CD4-positive, alpha-beta T cell (primary cell): ENCODE results near the gene FEV. TPM values are rescaled to one million over a fixed set of nuclear protein-coding genes. Genes with fewer than 3 reads are reported as not detected.
A peak's percentile ranks its signal among the peaks of the same experiment; 100 is the strongest.

Source experiments
- ATAC-seq: fragments of 200-7000 bp; cut with Tn5 transposase; one replicate; pipeline ENCODE4 v1.10.0; 2022; ENCODE audit warnings: mild to moderate bottlenecking; ENCODE audit not compliant: poor library complexity
- CTCF ChIA-PET: fragments of 350-600 bp; sonication (Branson Sonifier 250); formaldehyde crosslinking; loops from one replicate; lab custom pipeline; 2021; ENCODE audit warnings: antibody characterized with exemption, inconsistent platforms; lab: Charles Lee
- POLR2A ChIA-PET: fragments of 350-600 bp; sonication (Branson Sonifier 250); formaldehyde crosslinking; loops from one replicate; lab custom pipeline; 2021; ENCODE audit warnings: antibody characterized with exemption, inconsistent platforms; lab: Charles Lee
- DNase-seq, 14 experiments: peaks; one replicate each; pipeline ENCODE4 v3.0.0-alpha.2; 2013 to 2020; ENCODE audit warnings: mixed read lengths in 2 of 14
- H3K27ac ChIP-seq, 2 donors: one replicate each; pipeline versions ENCODE4 v1.5.1 to v1.7.0; 2013; ENCODE audit warnings: low read length in 2 of 2, low read depth in 1 of 2, mild to moderate bottlenecking in 1 of 2
- H3K27me3 ChIP-seq, 2 experiments: 1 replicate in 1 of 2; 2 replicates in 1 of 2; pipeline versions ENCODE4 v1.6.1 to v1.7.0; 2013; ENCODE audit warnings: low read length in 2 of 2, control low read depth in 1 of 2, mild to moderate bottlenecking in 1 of 2, moderate library complexity in 1 of 2; ENCODE audit not compliant: insufficient read depth in 2 of 2, control insufficient read depth in 1 of 2
- H3K36me3 ChIP-seq: one replicate; pipeline ENCODE4 v1.6.1; 2013; ENCODE audit warnings: low read length, control low read depth; ENCODE audit not compliant: insufficient read depth
- H3K4me1 ChIP-seq: one replicate; pipeline ENCODE4 v1.6.1; 2013; ENCODE audit warnings: low read length, control low read depth; ENCODE audit not compliant: insufficient read depth
- H3K4me3 ChIP-seq: one replicate; pipeline ENCODE4 v1.5.1; 2013; ENCODE audit warnings: mild to moderate bottlenecking, low read length, moderate library complexity
- H3K9me3 ChIP-seq, 2 experiments: 1 replicate in 1 of 2; 2 replicates in 1 of 2; pipeline versions ENCODE4 v1.6.1 to v1.7.0; 2013; ENCODE audit warnings: low read length in 2 of 2, mild to moderate bottlenecking in 2 of 2, control low read depth in 1 of 2, moderate library complexity in 1 of 2; ENCODE audit not compliant: control insufficient read depth in 1 of 2, insufficient read depth in 1 of 2
- H3K27ac Mint-ChIP-seq: one replicate; pipeline ENCODE4 v1.8.0; 2020; ENCODE audit warnings: mixed read lengths
- H3K27me3 Mint-ChIP-seq: one replicate; pipeline ENCODE4 v1.8.0; 2021; ENCODE audit warnings: mixed read lengths
- H3K36me3 Mint-ChIP-seq: one replicate; pipeline ENCODE4 v1.8.0; 2021; ENCODE audit warnings: low read depth, mixed read lengths
- H3K4me1 Mint-ChIP-seq: one replicate; pipeline ENCODE4 v1.8.0; 2021; ENCODE audit warnings: low read depth, mixed read lengths
- H3K4me3 Mint-ChIP-seq: one replicate; pipeline ENCODE4 v1.8.0; 2020; ENCODE audit warnings: mild to moderate bottlenecking, mixed read lengths
- H3K9me3 Mint-ChIP-seq: one replicate; pipeline ENCODE4 v1.8.0; 2020; ENCODE audit warnings: mixed read lengths
- CTCF ChIP-seq: fragments of 200-600 bp; IDR thresholded peaks from one replicate; pipeline ENCODE4 v1.8.0; 2022; ENCODE audit warnings: antibody characterized with exemption, mild to moderate bottlenecking
- intact Hi-C, 2 experiments: fragments of 100-400 bp; cut with DNase I in 1 of 2; cut with micrococcal nuclease in 1 of 2; formaldehyde crosslinking; loops; one replicate each; pipeline versions ENCODE4 v1.15.1 to v1.9.0; 2023 to 2025; cut with DNase I, micrococcal nuclease
- total RNA-seq, 174 experiments: library from RNA in 2 of 174; stranded (reverse) in 2 of 174; gene quantifications; one replicate each; pipeline ENCODE4 v1.2.3 and lab custom pipeline; 2021 to 2026

The FEV gene
- total RNA-seq, 2 experiments from 2014 or later, result not detected

GRCh38 chr2:218960309-218961165 is 24.4 kb downstream of the FEV start:
- Mint-ChIP-seq H3K4me1 (peaks cover 13% of the 10 kb centered on the region), H3K27me3 (peaks cover 87% of the 10 kb centered on the region), H3K9me3 (no peaks in the 10 kb centered on the region), H3K27ac (no peak overlapping the region), H3K4me3 (peak overlapping the region; percentile 34), H3K36me3 (no peaks in the 10 kb centered on the region)
- ChIA-PET CTCF (no interaction called here), POLR2A (no interaction called here)
- H3K36me3 ChIP-seq, result no peaks in the 10 kb centered on the region
- ATAC-seq, result no peak
- peaks cover 32% of the 10 kb centered on the region for H3K4me1 ChIP-seq
- peaks cover 0 to 32% of the 10 kb centered on the region in 2 experiments for H3K9me3 ChIP-seq
- peak in 2 of 14 experiments; percentile 13 to 21 for DNase-seq
- intact Hi-C loops, result loop anchor here in 1 of 2 experiments (10.0 kb wide), 1 partner anchor 344 kb away; the partner anchor contains the start of gene PTPRN
- no peak overlapping the region for H3K27ac ChIP-seq
- H3K27me3 ChIP-seq, result peaks cover 57 to 87% of the 10 kb centered on the region in 2 experiments
- no peak overlapping the region for H3K4me3 ChIP-seq
- TF ChIP-seq CTCF, result no peak

- ChIA-PET CTCF (interaction anchor here (1.2 kb wide), 1 partner anchor 112 kb away, joined by 3 read pairs; no protein-coding TSS in a partner anchor), POLR2A (no interaction called here)
- Mint-ChIP-seq H3K4me1 (peaks cover 13% of the 10 kb centered on the region), H3K27ac (no peak overlapping the region), H3K27me3 (peaks cover 88% of the 10 kb centered on the region), H3K36me3 (no peaks in the 10 kb centered on the region), H3K4me3 (no peak overlapping the region), H3K9me3 (no peaks in the 10 kb centered on the region)
- DNase-seq (peak in 1 of 14 experiments; percentile 16), ATAC-seq (no peak)
- Histone ChIP-seq H3K4me3 (no peak overlapping the region), H3K9me3 (peaks cover 0 to 32% of the 10 kb centered on the region in 2 experiments), H3K27me3 (peaks cover 62 to 86% of the 10 kb centered on the region in 2 experiments), H3K4me1 (peaks cover 32% of the 10 kb centered on the region), H3K27ac (no peak overlapping the region), H3K36me3 (no peaks in the 10 kb centered on the region)
- intact Hi-C loops, result loop anchor here in 1 of 2 experiments (10.0 kb wide), 1 partner anchor 345 kb away; the partner anchor contains the start of gene PTPRN
- TF ChIP-seq CTCF, result no peak
Observed at GRCh38 chr2:218959761-218960308, 25.1 kb downstream of the FEV start.

- no peak within 1 kb of the TSS for H3K27ac Mint-ChIP-seq
- no peaks in the 10 kb centered on the region for H3K9me3 Mint-ChIP-seq
- peak; percentile 66 for ATAC-seq
- H3K9me3 ChIP-seq, result peaks cover 0 to 32% of the 10 kb centered on the region in 2 experiments
- H3K4me3 ChIP-seq, result no peak within 1 kb of the TSS
- peaks cover 88% of the 10 kb centered on the region for H3K27me3 Mint-ChIP-seq
- intact Hi-C loops, result no loop called here
- peaks cover 32% of the 10 kb centered on the region for H3K4me1 ChIP-seq
- peak; percentile 16 to 71 (median 41) for DNase-seq
- no peaks in the 10 kb centered on the region for H3K36me3 Mint-ChIP-seq
- H3K27me3 ChIP-seq, result peaks cover 60 to 86% of the 10 kb centered on the region in 2 experiments
- no peaks in the 10 kb centered on the region for H3K36me3 ChIP-seq
- peaks cover 13% of the 10 kb centered on the region for H3K4me1 Mint-ChIP-seq
- peak within 1 kb of the TSS; percentile 60 for H3K4me3 Mint-ChIP-seq
- CTCF ChIA-PET, result interaction anchor here (1.2 kb wide), 1 partner anchor 112 kb away, joined by 3 read pairs; no protein-coding TSS in a partner anchor
- POLR2A ChIA-PET, result no interaction called here
- H3K27ac ChIP-seq, result no peak within 1 kb of the TSS
- no peak for TF ChIP-seq CTCF
Observed at GRCh38 chr2:218959141-218959731, 25.7 kb downstream of the FEV start, which contains the start of gene CDK5R2. Gene CDK5R2 (plus strand): TSS chr2:218959666. CDS start chr2:218959821, 155 bp downstream.
